ENCODE data around the gene TPD52L2. TPM values are rescaled to one million over a fixed set of nuclear protein-coding genes. Genes with fewer than 3 reads are reported as not detected.

Gene TPD52L2
- total RNA-seq, 1 experiment from 2014 or later = 192 TPM

DNA sequence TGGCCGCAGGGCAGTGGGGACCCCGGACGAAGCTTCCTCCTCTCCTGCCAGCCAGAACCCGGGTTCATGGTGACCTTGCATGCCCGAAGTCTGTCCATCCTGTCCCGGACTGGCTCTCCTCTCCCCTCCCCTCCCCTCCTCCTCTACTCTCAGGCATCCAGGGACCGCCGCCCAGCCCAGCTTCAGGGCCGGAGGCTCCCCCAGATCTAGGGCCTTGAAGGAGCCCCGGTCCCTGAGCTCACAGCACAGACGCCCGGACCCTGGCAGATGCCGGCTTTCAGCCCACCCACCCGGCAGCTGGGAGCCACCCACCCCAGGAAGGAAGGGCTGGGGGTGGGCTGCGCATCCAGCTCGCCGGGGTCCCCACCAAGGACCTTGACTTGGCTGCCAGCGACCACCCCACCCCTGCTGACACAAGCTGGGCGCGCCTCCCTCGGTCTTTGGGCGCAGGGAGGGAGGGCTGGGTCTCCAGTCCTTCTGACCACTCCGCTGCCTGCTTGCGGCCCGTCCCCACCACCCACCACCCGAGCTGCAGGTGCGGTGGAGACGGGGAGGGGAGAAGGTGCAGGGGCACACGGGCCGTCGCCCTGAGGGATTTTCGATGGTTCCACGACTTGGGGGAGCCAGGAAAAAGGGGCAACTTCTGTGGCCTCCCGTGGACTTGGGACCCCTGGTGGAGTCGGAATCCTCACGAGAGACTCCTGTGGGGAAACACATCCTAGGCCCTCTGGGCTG, 9.5 kb upstream of the TPD52L2 start:
- TF ChIP-seq, protein P1, sequence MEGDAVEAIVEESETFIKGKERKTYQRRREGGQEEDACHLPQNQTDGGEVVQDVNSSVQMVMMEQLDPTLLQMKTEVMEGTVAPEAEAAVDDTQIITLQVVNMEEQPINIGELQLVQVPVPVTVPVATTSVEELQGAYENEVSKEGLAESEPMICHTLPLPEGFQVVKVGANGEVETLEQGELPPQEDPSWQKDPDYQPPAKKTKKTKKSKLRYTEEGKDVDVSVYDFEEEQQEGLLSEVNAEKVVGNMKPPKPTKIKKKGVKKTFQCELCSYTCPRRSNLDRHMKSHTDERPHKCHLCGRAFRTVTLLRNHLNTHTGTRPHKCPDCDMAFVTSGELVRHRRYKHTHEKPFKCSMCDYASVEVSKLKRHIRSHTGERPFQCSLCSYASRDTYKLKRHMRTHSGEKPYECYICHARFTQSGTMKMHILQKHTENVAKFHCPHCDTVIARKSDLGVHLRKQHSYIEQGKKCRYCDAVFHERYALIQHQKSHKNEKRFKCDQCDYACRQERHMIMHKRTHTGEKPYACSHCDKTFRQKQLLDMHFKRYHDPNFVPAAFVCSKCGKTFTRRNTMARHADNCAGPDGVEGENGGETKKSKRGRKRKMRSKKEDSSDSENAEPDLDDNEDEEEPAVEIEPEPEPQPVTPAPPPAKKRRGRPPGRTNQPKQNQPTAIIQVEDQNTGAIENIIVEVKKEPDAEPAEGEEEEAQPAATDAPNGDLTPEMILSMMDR (IDR thresholded peaks at IDR 0.05; ENCODE audit: unreplicated experiment) = no peak
- CTCF ChIA-PET = interaction anchor here (0.7 kb wide), 1 partner anchor 10 kb away, joined by 3 read pairs; the partner anchor contains the start of gene TPD52L2
- Mint-ChIP-seq H3K4me3 (ENCODE audit: low read depth, unreplicated experiment) (no peak overlapping the region), H3K27ac (ENCODE audit: unreplicated experiment) (no peak overlapping the region), H3K4me1 (ENCODE audit: low read depth, unreplicated experiment) (peaks cover 40% of the 10 kb centered on the region), H3K27me3 (ENCODE audit: unreplicated experiment) (peaks cover 44% of the 10 kb centered on the region), H3K9me3 (ENCODE audit: low read depth, unreplicated experiment) (no peaks in the 10 kb centered on the region), H3K36me3 (ENCODE audit: insufficient read depth, unreplicated experiment) (peaks cover 69% of the 10 kb centered on the region)
- intact Hi-C loops (cut with micrococcal nuclease; ENCODE audit: unreplicated experiment) = no loop called here
- DNase-seq = no peak
- BruUV-seq (replicated peaks) = no TSS peak

DNA sequence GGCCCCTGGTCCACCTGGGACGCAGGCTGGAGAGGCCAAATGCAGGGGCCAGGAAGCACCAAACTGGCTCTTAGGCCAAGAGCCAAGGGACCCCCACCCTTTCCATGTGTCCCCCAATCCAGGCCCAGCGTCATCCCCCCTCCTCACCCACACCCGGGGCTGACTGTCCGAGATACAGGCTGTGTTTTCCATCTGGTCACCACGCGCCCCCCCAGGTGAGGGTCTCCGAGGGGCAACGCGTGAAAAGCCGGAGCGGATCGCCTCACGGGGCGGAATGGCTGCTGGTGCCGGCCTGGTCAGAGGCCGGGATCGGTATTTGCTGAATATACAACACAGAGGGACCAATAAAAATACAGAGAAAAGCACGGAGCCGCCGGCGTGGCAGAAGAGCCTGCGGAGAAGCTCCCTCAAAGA, 9.0 kb upstream of the TPD52L2 start:
- no peaks in the 10 kb centered on the region for H3K9me3 Mint-ChIP-seq (ENCODE audit: low read depth, unreplicated experiment)

DNA sequence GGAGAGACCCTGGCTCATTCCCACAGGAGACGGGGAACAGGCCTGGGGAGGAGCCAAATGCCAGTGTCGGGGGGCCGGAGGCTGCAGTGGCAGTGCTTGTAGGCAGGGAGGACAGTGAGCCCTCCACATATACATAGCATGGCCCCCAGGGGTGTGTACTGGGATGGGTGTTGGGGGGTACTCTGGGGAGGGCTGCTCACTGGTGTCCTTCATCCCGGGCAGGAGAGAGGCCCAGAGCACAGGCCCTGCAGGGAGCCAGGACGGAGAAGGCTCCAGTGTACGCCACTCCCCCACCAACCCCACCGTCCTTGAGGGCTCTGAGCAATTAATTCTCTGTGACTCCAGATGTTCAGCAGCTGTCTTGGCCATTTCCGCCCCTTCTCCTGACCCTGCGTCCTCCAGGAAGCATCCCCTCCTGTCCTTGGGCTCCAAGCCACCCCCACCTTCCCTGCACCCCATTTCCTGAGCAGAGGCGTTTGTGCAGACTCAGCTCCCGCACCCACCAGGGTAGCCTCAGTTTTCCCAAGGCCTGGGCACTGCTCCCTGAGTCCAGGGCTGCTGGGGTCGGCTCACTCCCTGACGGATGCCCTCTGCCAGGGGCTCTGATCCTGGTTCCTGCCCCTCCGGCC, 7.2 kb upstream of the TPD52L2 start:
- CTCF ChIA-PET = interaction anchor here (1.3 kb wide), 1 partner anchor 150 kb away, joined by 6 read pairs; the partner anchor contains the start of genes ARFRP1 and ZGPAT
- Mint-ChIP-seq H3K4me3 (ENCODE audit: low read depth, unreplicated experiment) (peak overlapping the region; percentile 26), H3K27me3 (ENCODE audit: unreplicated experiment) (peaks cover 32% of the 10 kb centered on the region), H3K36me3 (ENCODE audit: insufficient read depth, unreplicated experiment) (peaks cover 80% of the 10 kb centered on the region), H3K4me1 (ENCODE audit: low read depth, unreplicated experiment) (peaks cover 48% of the 10 kb centered on the region), H3K9me3 (ENCODE audit: low read depth, unreplicated experiment) (no peaks in the 10 kb centered on the region), H3K27ac (ENCODE audit: unreplicated experiment) (peak overlapping the region; percentile 87)
- no TSS peak for BruUV-seq (replicated peaks)
- intact Hi-C loops (cut with micrococcal nuclease; ENCODE audit: unreplicated experiment) = no loop called here
- no peak for DNase-seq
- TF ChIP-seq, protein P1 (IDR thresholded peaks at IDR 0.05; ENCODE audit: unreplicated experiment) = no peak

More for the DNA sequence above, 9.0 kb upstream of the TPD52L2 start:
- peaks cover 46% of the 10 kb centered on the region for H3K4me1 Mint-ChIP-seq (ENCODE audit: low read depth, unreplicated experiment)
- DNase-seq = no peak
- peaks cover 38% of the 10 kb centered on the region for H3K27me3 Mint-ChIP-seq (ENCODE audit: unreplicated experiment)
- no TSS peak for BruUV-seq (replicated peaks)
- peaks cover 71% of the 10 kb centered on the region for H3K36me3 Mint-ChIP-seq (ENCODE audit: insufficient read depth, unreplicated experiment)
- CTCF ChIA-PET = interaction anchor here (0.7 kb wide), 2 partner anchors 9 to 203 kb away, joined by 3 read pairs; partner anchors contain the start of genes STMN3 and TPD52L2
- intact Hi-C loops (cut with micrococcal nuclease; ENCODE audit: unreplicated experiment) = no loop called here
- peak overlapping the region; percentile 87 for H3K27ac Mint-ChIP-seq (ENCODE audit: unreplicated experiment)
- no peak overlapping the region for H3K4me3 Mint-ChIP-seq (ENCODE audit: low read depth, unreplicated experiment)
- TF ChIP-seq, protein P1 (IDR thresholded peaks at IDR 0.05; ENCODE audit: unreplicated experiment) = no peak

DNA sequence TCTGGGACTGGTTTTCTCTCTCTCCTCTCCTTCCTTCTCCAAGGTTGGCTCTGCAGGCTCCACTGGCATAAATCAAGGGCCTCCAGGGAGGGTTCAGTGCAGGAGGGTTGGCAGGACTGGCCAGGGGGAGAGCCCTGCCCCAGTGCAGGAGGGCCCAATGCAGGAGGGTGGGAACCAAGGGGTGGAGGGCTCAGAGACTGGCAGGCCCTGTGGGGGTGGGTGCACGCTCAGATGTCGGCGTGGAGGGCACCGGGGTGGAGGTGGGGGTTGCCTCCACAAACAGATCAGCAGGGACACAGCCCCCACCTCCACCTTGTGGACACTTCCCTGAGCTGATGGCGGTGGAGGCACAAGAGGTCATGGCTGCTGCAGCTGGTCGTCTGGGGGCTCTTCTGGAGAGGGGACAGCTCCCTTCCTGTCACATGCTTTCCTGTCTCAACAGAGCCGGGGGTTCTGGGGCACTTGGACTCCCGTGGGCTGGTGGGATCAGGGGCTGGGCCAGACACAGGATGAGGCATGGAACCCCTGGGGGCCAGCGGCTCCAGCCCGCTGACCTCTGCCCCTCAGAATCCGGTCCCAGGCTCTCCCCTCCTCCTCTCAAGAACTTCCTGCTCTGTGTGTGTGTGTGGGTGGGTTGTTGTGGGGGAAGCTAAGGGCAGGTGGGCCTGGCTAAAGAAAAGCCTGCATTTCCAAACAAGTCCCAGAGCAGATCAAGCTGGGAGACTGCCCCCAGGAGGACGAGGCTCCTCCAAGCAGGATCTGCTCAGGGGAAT, 6.5 kb upstream of the TPD52L2 start:
- Mint-ChIP-seq H3K27me3 (ENCODE audit: unreplicated experiment) (peaks cover 32% of the 10 kb centered on the region), H3K9me3 (ENCODE audit: low read depth, unreplicated experiment) (no peaks in the 10 kb centered on the region), H3K4me1 (ENCODE audit: low read depth, unreplicated experiment) (peaks cover 51% of the 10 kb centered on the region), H3K4me3 (ENCODE audit: low read depth, unreplicated experiment) (peak overlapping the region; percentile 26), H3K27ac (ENCODE audit: unreplicated experiment) (peak overlapping the region; percentile 87), H3K36me3 (ENCODE audit: insufficient read depth, unreplicated experiment) (peaks cover 87% of the 10 kb centered on the region)
- no peak for DNase-seq
- BruUV-seq (replicated peaks) = no TSS peak
- TF ChIP-seq, protein P1 (IDR thresholded peaks at IDR 0.05; ENCODE audit: unreplicated experiment) = no peak
- CTCF ChIA-PET = interaction anchor here (0.6 to 1.3 kb wide), 3 partner anchors 12 to 320 kb away, joined by 6 to 7 read pairs (median 6); partner anchors contain the start of genes ARFRP1 and ZGPAT
- intact Hi-C loops (cut with micrococcal nuclease; ENCODE audit: unreplicated experiment) = no loop called here

All from Calu3 (cell line).